MM.1S (cell line): Measurements from ENCODE around the gene ACKR2.

Experiments used
- CTCF ChIP-seq: fragments of 300-600 bp; sonication (generic); IDR thresholded peaks from 2 replicates; pipeline ENCODE4 v1.5.1; 2016; ENCODE audit warnings: antibody characterized with exemption, low read length, mixed read lengths
- EZH2 ChIP-seq: fragments of 300-600 bp; sonication (generic); optimal IDR thresholded peaks from 2 replicates; pipeline ENCODE3; 2017; ENCODE audit warnings: low read depth, mild to moderate bottlenecking, antibody characterized with exemption, low read length, mixed read lengths

- TF ChIP-seq CTCF (no peak), EZH2 (no peak)
Observed at GRCh38 chr3:42827654-42828053, 18.4 kb downstream of the ACKR2 start.
